GM18873 (cell line): Measurements from ENCODE around the gene LINGO4.

Experiments used
- ATAC-seq: cut with Tn5 transposase; IDR thresholded peaks from one replicate; pipeline ENCODE4 v1.9.1; 2021; ENCODE audit warnings: mild to moderate bottlenecking, moderate library complexity, moderate number of reproducible peaks; ENCODE audit not compliant: unreplicated experiment, low FRiP score

The LINGO4 gene

DNA sequence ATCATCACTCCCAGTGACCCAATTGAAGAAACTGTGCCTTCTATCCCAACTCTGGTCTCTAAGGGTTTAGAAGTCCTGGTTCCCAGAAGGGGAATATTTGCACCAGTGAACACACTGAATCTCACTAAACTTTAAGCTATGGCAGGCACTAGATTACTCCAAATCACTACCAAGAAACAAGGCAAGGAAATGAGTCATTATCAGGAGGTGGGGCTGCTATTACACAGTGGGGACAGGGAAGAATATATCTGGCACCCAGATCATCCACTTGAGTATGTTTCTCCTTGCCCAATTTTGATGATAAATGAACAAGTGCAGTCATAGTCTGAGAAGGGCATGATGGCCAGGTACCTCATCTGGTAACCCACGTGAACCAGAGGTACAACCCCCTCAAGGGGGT, 48.9 kb downstream of the LINGO4 start:
- no peak for ATAC-seq
